Measurements from ENCODE around the gene KLK1. TPM values are rescaled to one million over a fixed set of nuclear protein-coding genes. Genes with fewer than 3 reads are reported as not detected.
A peak's percentile ranks its signal among the peaks of the same experiment; 100 is the strongest.
"Not testable (repeated sequence)": the region's sequence is repeated elsewhere in the genome, so short reads cannot be mapped to it uniquely, and the experiment has no call there.

KLK1 gene
- total and polyA plus RNA-seq, 9 donors = 0.15 to 0.54 (median 0.28) TPM; not detected in 1

DNA sequence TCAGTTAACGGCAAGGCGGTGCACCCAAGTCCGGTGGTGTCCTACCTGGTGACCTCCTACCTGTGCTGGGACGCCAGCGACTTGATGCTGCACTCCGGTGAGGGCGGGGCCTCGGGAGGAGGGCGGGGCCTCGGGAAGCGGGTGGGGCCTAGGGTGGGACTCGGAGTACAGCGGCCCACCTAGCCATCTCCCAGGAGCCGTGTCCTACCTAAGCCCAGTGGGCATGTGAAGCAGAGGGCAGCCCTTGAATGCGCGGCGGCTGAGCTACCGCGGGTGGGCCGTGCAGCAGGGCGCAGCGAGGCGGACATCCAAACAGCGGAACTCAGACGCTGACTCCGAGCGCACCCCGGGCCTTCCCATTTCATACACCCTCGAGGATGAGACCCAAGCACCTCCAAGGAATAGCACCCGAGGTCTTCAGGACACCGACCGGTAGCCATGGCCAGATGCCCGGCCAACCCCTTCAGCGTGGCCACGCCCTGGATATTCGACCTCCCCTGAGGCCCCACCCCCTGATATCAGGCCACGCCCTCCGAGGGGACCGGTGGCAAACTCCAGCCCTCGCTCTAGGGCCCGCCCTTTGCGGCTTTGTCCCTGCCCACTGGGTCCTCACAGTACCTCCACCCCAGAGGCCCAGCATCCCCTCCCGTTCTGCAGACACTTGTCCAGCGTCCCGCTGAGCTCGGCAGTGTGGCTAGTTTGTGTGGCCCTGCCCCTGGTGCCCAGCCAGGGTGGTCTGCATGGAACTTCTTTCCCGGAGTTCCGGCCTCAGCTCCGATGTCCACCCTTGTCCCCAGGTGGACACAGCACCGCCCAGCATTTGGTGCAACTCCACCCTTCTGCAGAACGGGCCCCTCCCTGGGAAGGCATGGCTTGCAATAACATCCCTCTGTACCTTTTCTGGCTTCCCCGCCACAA is 5.4 kb downstream of the KLK1 start:
- 5% methylated on average over 43 of the region's 52 CpGs for WGBS (ENCODE audit: insufficient coverage)
- Histone ChIP-seq H3K36me3 (ENCODE audit: control insufficient read depth, insufficient read depth, low read length) (no peaks in the 10 kb centered on the region), H3K27ac (ENCODE audit: low read length) (no peak overlapping the region), H3K4me3 (ENCODE audit: low read length) (no peak overlapping the region), H3K27me3 (ENCODE audit: control insufficient read depth, insufficient read depth, low read length) (peaks cover 67% of the 10 kb centered on the region), H3K4me1 (ENCODE audit: control insufficient read depth, insufficient read depth, low read length) (peaks cover 10% of the 10 kb centered on the region), H3K9me3 (replicated peaks; ENCODE audit: control insufficient read depth, low read depth, low read length) (no peaks in the 10 kb centered on the region)
- no peak for DNase-seq

DNA sequence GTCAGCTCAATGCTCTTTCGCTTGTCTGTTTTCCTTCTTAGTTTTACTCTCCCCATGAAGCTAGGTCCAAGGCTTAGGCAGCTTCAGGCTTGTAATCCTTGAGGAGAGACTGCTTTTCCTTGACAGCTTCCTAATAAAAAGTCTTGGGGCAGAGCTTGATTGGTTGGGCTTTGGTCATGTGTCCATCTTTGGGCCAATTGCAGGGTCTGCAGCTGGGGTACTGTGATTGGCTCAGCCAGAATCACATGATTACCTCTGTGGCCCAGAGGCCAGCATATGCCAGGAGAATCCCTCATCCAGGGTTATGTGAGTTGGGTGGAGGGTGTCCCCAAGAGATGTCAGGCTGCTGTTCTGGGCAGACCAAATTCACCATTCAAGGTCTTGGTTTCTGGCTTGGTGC is 8.1 kb downstream of the KLK1 start:
- H3K36me3 ChIP-seq (ENCODE audit: control insufficient read depth, insufficient read depth, low read length) = no peaks in the 10 kb centered on the region
- H3K9me3 ChIP-seq (replicated peaks; ENCODE audit: control insufficient read depth, low read depth, low read length) = no peaks in the 10 kb centered on the region
- H3K4me1 ChIP-seq (ENCODE audit: control insufficient read depth, insufficient read depth, low read length) = peaks cover 7% of the 10 kb centered on the region
- DNase-seq = no peak
- no peak overlapping the region for H3K4me3 ChIP-seq (ENCODE audit: low read length)
- H3K27ac ChIP-seq (ENCODE audit: low read length) = no peak overlapping the region
- H3K27me3 ChIP-seq (ENCODE audit: control insufficient read depth, insufficient read depth, low read length) = peaks cover 43% of the 10 kb centered on the region
- 100% methylated on average over 1 of the region's 1 CpG for WGBS (ENCODE audit: insufficient coverage)

DNA sequence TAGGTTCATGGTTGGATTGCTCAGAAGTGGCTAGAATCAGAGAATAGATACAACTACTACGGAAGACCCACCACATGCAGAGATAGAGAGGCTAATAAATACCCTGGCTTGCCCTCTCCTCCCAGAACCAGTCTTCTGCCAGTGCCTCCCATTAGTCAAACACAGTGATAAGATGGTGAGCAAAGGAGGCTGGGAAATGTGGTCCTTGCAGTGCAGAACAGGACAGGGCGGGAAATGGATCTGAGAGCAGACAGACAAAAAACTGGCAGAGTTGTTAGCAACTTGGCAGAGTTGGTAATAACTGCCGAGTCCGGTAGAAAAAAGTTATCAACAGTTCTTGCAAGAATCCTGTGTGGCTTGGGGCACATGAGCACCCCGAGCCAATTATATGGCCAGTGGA is 8.7 kb downstream of the KLK1 start:
- Histone ChIP-seq H3K4me1 (ENCODE audit: control insufficient read depth, insufficient read depth, low read length) (peaks cover 7% of the 10 kb centered on the region), H3K4me3 (ENCODE audit: low read length) (no peak overlapping the region), H3K36me3 (ENCODE audit: control insufficient read depth, insufficient read depth, low read length) (no peaks in the 10 kb centered on the region), H3K27me3 (ENCODE audit: control insufficient read depth, insufficient read depth, low read length) (peaks cover 39% of the 10 kb centered on the region), H3K27ac (ENCODE audit: low read length) (no peak overlapping the region), H3K9me3 (replicated peaks; ENCODE audit: control insufficient read depth, low read depth, low read length) (no peaks in the 10 kb centered on the region)
- 92% methylated on average over 4 of the region's 5 CpGs for WGBS (ENCODE audit: insufficient coverage)
- no peak for DNase-seq

DNA sequence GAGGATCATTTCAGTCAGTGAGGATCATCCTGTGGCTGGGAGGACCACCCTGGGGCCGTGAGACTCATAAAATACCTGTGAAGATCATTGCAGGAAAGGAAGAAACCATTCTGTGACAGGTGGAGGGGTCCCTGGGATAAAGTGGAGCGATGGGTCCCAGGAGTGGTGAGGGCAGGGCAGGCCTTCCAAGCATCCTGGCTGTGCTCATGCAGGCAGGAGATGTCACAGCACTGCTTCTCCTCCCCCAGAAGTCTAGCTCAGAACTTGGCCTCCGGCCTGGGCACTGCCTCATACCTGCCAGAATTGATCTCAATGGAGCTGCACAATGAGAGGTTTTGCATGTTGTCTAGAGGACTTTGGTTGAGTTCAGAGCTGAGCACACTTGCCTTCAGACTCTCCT is 11.1 kb downstream of the KLK1 start:
- no peak for DNase-seq
- H3K27me3 ChIP-seq (ENCODE audit: control insufficient read depth, insufficient read depth, low read length) = peaks cover 16% of the 10 kb centered on the region
- H3K9me3 ChIP-seq (replicated peaks; ENCODE audit: control insufficient read depth, low read depth, low read length) = no peaks in the 10 kb centered on the region
- no peaks in the 10 kb centered on the region for H3K4me1 ChIP-seq (ENCODE audit: control insufficient read depth, insufficient read depth, low read length)
- no peak overlapping the region for H3K4me3 ChIP-seq (ENCODE audit: low read length)
- H3K36me3 ChIP-seq (ENCODE audit: control insufficient read depth, insufficient read depth, low read length) = no peaks in the 10 kb centered on the region
- no peak overlapping the region for H3K27ac ChIP-seq (ENCODE audit: low read length)
- 60% methylated on average over 2 of the region's 3 CpGs for WGBS (ENCODE audit: insufficient coverage)

DNA sequence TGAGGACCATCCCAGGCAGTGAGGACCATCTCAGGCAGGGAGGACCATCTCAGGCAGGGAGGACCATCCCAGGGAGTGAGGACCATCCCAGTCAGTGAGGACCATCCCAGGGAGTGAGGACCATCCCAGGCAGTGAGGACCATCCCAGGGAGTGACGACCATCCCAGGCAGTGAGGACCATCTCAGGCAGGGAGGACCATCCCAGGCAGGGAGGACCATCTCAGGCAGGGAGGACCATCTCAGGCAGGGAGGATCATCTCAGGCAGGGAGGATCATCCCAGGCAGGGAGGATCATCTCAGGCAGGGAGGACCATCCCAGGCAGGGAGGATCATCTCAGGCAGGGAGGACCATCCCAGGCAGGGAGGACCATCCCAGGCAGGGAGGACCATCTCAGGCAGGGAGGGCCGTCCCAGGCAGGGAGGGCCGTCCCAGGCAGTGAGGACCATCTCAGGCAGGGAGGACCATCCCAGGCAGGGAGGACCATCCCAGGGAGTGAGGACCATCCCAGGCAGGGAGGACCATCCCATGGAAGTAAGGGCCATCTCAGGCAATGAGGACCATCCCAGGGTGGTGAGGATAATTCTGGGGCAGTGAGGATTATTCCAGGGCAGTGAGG is 11.9 kb downstream of the KLK1 start:
- not testable (repeated sequence) for H3K36me3 ChIP-seq (ENCODE audit: control insufficient read depth, insufficient read depth, low read length)
- WGBS (ENCODE audit: insufficient coverage) = 49% methylated on average over 3 of the region's 3 CpGs

DNA sequence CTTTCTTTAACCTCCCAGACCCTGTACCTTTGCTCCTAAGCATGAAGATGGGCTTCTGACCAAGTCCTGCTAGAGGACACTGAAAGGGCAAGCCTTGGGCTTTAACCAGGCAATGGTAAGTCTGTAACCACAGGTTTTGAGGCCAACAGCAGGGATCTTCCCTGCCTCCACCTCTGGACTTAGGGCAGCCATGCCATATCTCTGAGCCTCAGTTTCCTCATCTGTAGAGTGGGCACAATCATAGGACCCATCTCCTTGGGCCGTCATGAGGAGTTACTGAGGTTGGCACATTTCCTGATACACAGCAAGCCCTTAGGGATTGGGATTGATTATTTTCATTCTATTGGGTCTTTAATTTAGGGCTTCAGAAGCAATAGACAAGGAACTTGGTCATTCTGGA is 14.7 kb downstream of the KLK1 start:
- no CpG with 5 or more reads among the region's 1 CpG for WGBS (ENCODE audit: insufficient coverage)
- DNase-seq = no peak
- H3K36me3 ChIP-seq (ENCODE audit: control insufficient read depth, insufficient read depth, low read length) = no peaks in the 10 kb centered on the region
- no peaks in the 10 kb centered on the region for H3K9me3 ChIP-seq (replicated peaks; ENCODE audit: control insufficient read depth, low read depth, low read length)
- peaks cover 7% of the 10 kb centered on the region for H3K4me1 ChIP-seq (ENCODE audit: control insufficient read depth, insufficient read depth, low read length)
- H3K27me3 ChIP-seq (ENCODE audit: control insufficient read depth, insufficient read depth, low read length) = no peaks in the 10 kb centered on the region
- H3K4me3 ChIP-seq (ENCODE audit: low read length) = no peak overlapping the region
- no peak overlapping the region for H3K27ac ChIP-seq (ENCODE audit: low read length)

More for the DNA sequence above, 11.9 kb downstream of the KLK1 start:
- not testable (repeated sequence) for H3K27ac ChIP-seq (ENCODE audit: low read length); H3K4me1 ChIP-seq (ENCODE audit: control insufficient read depth, insufficient read depth, low read length); DNase-seq; H3K9me3 ChIP-seq (replicated peaks; ENCODE audit: control insufficient read depth, low read depth, low read length); H3K4me3 ChIP-seq (ENCODE audit: low read length)
- peaks cover 11% of the 10 kb centered on the region for H3K27me3 ChIP-seq (ENCODE audit: control insufficient read depth, insufficient read depth, low read length)

DNA sequence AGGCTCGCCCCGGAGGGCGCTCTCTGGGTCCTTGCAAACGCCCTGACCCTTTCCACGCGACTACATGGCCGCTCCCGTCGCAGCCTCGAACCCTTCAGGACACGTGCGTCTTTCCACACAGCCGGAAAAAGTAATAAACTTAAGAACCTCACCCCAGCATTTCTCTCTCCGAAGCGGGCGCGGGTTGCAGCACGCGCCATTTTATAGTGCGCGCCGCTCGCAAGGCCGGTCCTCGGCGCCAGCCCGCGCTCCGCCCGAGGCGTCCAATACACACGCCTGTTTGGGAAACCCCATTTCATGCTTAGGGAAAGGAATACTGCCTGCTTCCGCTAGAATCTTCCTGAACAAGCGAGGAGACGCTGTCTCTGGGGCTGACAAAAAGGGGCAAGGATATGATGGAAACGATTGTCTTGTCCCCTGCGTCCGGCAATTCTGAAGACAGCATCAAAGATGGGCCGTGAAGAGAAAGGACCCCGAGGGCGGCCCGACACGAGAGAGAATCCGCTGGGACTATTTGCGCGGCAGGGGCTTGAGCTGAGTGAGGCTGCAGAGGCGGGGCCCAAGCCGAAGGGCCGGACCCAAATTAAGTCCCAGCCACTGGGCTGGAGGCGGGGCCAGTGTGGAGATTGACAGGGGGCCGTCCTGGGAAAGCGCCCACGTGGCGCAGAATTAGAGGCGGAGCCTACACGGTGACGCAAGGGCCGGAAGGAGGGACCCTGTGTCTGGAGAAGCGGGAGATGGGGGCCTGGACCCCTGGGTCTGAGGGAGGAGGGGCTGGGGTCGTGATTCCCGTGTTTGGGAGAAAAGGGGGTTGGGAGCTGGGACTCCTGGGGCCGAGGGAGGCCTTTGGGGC is 18.9 kb downstream of the KLK1 start:
- Histone ChIP-seq H3K4me3 (ENCODE audit: low read length) (peak overlapping the region; percentile 97), H3K27ac (ENCODE audit: low read length) (peak overlapping the region; percentile 99), H3K27me3 (ENCODE audit: control insufficient read depth, insufficient read depth, low read length) (no peaks in the 10 kb centered on the region), H3K4me1 (ENCODE audit: control insufficient read depth, insufficient read depth, low read length) (peaks cover 24% of the 10 kb centered on the region), H3K9me3 (replicated peaks; ENCODE audit: control insufficient read depth, low read depth, low read length) (no peaks in the 10 kb centered on the region), H3K36me3 (ENCODE audit: control insufficient read depth, insufficient read depth, low read length) (peaks cover 19% of the 10 kb centered on the region)
- DNase-seq = peak; percentile 100
- under 1% methylated on average over 61 of the region's 62 CpGs for WGBS (ENCODE audit: insufficient coverage)

DNA sequence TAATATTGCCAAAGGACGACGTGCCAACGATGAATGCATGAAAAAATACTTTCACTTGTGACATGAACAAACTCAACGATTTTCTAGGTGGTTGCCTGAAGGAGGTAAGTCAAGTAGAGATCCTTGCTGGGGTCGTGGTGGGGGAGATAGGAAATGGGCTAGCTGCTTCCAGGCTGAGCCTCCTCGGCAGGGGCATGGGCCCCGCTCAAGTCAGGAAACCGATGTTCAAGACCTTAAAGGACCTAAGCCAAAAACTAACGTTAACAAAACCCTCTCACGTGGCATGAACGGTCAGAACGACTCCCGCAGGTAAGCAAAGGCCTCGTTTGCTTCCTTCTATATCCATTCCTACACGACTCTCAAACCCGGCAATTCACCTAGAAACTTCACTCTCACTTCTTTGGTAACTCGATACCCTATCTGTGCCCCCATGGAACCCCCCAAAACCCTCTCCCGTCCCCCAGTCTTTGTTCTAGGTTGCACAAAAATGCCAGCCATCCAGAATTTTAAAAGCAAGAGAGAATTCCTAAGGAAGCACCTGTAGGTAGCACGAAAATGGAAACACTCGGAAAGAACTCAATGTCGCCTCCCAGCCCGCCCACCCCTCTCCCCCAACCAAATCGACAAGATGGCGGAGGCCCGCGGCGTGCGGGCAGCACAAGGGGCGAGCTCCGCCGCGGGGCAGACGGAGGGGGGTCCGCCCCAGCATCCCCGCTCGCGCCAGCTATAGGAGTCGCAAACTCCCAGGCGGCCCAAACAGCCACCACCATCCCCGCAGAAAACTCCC is 19.8 kb downstream of the KLK1 start:
- no peak for DNase-seq
- H3K4me1 ChIP-seq (ENCODE audit: control insufficient read depth, insufficient read depth, low read length) = peaks cover 24% of the 10 kb centered on the region
- 0% methylated on average over 30 of the region's 40 CpGs for WGBS (ENCODE audit: insufficient coverage)
- H3K4me3 ChIP-seq (ENCODE audit: low read length) = peak overlapping the region; percentile 97
- H3K9me3 ChIP-seq (replicated peaks; ENCODE audit: control insufficient read depth, low read depth, low read length) = no peaks in the 10 kb centered on the region
- H3K27me3 ChIP-seq (ENCODE audit: control insufficient read depth, insufficient read depth, low read length) = no peaks in the 10 kb centered on the region
- H3K36me3 ChIP-seq (ENCODE audit: control insufficient read depth, insufficient read depth, low read length) = peaks cover 26% of the 10 kb centered on the region
- H3K27ac ChIP-seq (ENCODE audit: low read length) = peak overlapping the region; percentile 99

DNA sequence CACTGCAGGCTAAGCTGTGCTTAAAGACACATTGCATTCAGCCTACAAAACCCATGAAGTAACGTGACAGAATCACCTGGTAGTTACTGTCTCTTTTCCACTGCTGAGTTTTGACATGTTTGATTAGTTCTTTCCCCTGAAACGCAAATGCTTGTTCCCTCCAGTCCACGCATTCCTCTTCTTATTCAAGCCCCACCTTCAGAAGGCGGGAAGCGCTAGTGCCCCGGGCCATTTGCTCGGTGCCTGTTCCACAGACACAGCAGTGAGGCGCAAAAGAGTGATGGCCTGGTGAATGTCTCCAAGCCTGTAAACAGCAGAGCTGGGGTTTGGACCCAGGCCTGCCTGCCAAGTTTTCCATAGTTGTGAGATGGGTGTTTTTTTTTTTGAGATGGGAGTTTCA is 22.5 kb downstream of the KLK1 start:
- 86% methylated on average over 2 of the region's 8 CpGs for WGBS (ENCODE audit: insufficient coverage)
- H3K36me3 ChIP-seq (ENCODE audit: control insufficient read depth, insufficient read depth, low read length) = peaks cover 51% of the 10 kb centered on the region
- no peak overlapping the region for H3K27ac ChIP-seq (ENCODE audit: low read length)
- no peaks in the 10 kb centered on the region for H3K27me3 ChIP-seq (ENCODE audit: control insufficient read depth, insufficient read depth, low read length)
- H3K4me3 ChIP-seq (ENCODE audit: low read length) = no peak overlapping the region
- no peaks in the 10 kb centered on the region for H3K9me3 ChIP-seq (replicated peaks; ENCODE audit: control insufficient read depth, low read depth, low read length)
- no peak for DNase-seq
- H3K4me1 ChIP-seq (ENCODE audit: control insufficient read depth, insufficient read depth, low read length) = peaks cover 24% of the 10 kb centered on the region

Data from muscle of leg (tissue), 11 donors.